ENCODE results near the gene STS.

The STS gene

DNA sequence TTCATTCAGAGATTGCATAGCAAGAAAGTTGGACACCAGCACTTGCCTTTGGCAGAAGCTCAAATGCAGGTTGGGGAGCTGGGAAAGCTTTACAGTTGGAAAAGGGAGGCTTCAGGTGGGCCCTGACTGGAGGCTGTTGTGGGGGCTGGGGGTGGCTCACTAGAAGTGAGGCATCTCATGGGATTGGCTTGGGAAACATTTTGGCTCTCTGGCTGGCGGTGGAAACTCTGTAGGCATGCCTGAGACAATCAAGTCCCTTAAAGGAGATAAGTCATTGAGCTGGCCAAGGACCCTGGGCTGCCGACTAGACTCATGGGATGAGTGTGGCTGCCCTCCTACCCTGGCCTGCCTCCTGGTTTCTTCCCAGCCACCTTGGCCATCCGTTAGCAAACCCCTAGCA is 31.4 kb upstream of the STS start:
- H3K27ac ChIP-seq (ENCODE audit: low read length): no peak overlapping the region
- H3K9me3 ChIP-seq (ENCODE audit: control insufficient read depth in 1 of 2, low read length in 2 of 2): no peaks in the 10 kb centered on the region
- H3K4me3 ChIP-seq (ENCODE audit: low read depth in 1 of 2, low read length in 2 of 2): no peak overlapping the region
- peaks cover 5% of the 10 kb centered on the region in 2 donors for H3K4me1 ChIP-seq (ENCODE audit: control insufficient read depth in 1 of 2, insufficient read depth in 2 of 2, low read length in 2 of 2)
- no peaks in the 10 kb centered on the region for H3K36me3 ChIP-seq (ENCODE audit: control insufficient read depth in 1 of 2, insufficient read depth in 2 of 2, low read length in 2 of 2)
- H3K27me3 ChIP-seq (ENCODE audit: low read depth, low read length): no peaks in the 10 kb centered on the region

DNA sequence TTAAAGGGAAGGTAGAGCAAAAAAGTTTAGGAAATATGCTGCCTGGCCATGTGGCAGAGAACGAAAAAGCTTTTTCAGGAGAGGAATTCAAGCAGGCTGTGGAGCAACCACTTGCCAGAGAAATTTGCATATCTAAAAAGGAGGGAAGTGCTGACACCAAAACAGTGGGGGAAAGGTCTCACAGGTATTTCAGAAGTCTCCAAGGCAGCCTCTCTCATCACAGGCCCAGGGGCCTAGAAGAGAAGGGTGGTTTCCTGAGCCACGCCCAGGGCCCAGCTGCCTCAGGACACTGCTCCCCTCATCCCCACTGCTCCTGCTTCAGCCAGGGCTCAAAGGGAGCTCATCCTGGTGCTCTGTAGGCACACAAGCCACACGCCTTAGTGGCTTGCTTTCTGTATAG is 29.9 kb upstream of the STS start:
- H3K27me3 ChIP-seq (ENCODE audit: low read depth, low read length): no peaks in the 10 kb centered on the region
- H3K4me3 ChIP-seq (ENCODE audit: low read depth in 1 of 2, low read length in 2 of 2): no peak overlapping the region
- no peaks in the 10 kb centered on the region for H3K36me3 ChIP-seq (ENCODE audit: control insufficient read depth in 1 of 2, insufficient read depth in 2 of 2, low read length in 2 of 2)
- H3K9me3 ChIP-seq (ENCODE audit: control insufficient read depth in 1 of 2, low read length in 2 of 2): no peaks in the 10 kb centered on the region
- H3K27ac ChIP-seq (ENCODE audit: low read length): no peak overlapping the region
- H3K4me1 ChIP-seq (ENCODE audit: control insufficient read depth in 1 of 2, insufficient read depth in 2 of 2, low read length in 2 of 2): peaks cover 5 to 9% of the 10 kb centered on the region in 2 donors

DNA sequence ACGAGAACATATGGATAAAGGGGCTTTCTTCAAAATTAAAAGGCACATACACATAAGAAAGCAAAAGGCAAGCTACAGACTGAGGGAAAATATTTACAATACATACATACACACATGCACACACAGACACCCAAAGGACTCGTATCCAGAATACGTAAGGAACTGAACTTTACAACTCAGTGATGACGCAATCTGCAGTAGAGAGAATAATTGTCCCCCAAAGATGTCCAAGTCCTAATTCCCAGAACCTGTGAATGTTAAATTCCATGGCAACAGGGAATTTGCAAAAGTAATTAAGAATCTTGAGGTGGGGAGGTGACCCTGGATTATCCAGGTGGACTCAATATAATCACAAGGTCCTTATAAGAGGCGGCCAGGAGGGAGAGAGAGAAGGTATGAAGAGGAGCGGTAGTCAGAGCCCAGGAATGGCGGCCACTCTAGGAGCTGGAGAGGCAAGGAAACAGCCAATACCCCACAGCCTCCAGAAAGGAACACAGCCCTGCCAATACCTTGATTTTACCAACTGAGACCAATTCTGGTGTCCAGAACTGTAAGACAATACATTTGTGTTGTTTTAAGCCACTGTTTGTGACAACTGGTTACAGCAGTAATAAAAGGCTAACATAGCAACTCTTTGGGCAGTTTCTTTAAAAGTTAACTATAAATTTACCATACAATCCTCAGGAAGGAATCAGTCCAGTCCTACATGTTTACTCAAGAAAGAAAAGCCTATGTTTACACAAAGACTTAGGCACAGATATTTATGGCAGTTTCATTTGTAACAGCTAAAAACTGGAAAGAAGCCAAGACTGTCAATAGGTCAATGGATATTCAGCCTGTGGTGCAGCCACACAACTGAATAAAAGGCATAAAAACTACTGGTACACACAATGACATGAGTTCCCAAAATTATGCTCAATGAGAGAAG is 27.3 kb upstream of the STS start:
- Histone ChIP-seq H3K27me3 (ENCODE audit: low read depth, low read length) (no peaks in the 10 kb centered on the region), H3K27ac (ENCODE audit: low read length) (peak overlapping the region; percentile 31), H3K9me3 (ENCODE audit: control insufficient read depth in 1 of 2, low read length in 2 of 2) (no peaks in the 10 kb centered on the region), H3K4me1 (ENCODE audit: control insufficient read depth in 1 of 2, insufficient read depth in 2 of 2, low read length in 2 of 2) (peaks cover 5 to 9% of the 10 kb centered on the region in 2 donors), H3K36me3 (ENCODE audit: control insufficient read depth in 1 of 2, insufficient read depth in 2 of 2, low read length in 2 of 2) (no peaks in the 10 kb centered on the region), H3K4me3 (ENCODE audit: low read depth in 1 of 2, low read length in 2 of 2) (no peak overlapping the region)

DNA sequence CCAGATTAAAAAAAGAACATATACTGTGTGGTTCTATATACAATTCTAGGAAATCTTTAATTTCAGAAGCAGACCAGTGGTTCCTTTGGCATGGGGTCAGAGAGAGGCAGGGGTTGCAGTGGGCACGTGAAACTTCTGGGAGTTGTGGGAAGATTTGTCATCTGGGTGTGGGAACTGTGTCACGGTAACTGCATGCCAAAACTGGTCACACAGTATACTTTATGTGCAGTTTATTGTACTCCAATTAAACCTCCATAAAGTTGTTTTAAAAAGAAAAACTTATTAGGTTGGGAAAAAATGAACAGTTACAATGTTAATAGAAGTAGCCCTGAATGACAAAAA is 26.7 kb upstream of the STS start:
- Histone ChIP-seq H3K27me3 (ENCODE audit: low read depth, low read length) (no peaks in the 10 kb centered on the region), H3K4me3 (ENCODE audit: low read depth in 1 of 2, low read length in 2 of 2) (no peak overlapping the region), H3K4me1 (ENCODE audit: control insufficient read depth in 1 of 2, insufficient read depth in 2 of 2, low read length in 2 of 2) (peaks cover 5 to 9% of the 10 kb centered on the region in 2 donors), H3K36me3 (ENCODE audit: control insufficient read depth in 1 of 2, insufficient read depth in 2 of 2, low read length in 2 of 2) (no peaks in the 10 kb centered on the region), H3K9me3 (ENCODE audit: control insufficient read depth in 1 of 2, low read length in 2 of 2) (no peaks in the 10 kb centered on the region), H3K27ac (ENCODE audit: low read length) (no peak overlapping the region)

DNA sequence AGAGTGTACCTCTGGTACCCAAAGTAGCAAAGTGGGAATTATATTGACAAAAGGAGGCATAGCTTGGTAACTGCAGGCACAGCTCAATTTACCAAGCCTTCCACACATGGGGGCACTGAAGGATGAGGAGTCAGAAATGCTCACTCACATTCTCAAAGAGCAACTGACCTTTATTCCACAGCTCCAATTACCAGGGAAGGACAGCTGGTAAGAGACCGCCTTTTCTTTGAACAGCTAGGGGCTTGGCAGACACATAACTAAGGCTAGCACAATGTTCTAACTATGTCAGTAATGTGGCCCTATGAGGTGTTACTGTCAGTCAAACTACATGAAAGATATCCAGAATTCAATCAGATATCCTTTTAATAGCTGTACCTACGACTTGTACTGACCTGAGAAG is 20.5 kb upstream of the STS start:
- H3K36me3 ChIP-seq (ENCODE audit: control insufficient read depth in 1 of 2, insufficient read depth in 2 of 2, low read length in 2 of 2): no peaks in the 10 kb centered on the region
- H3K4me1 ChIP-seq (ENCODE audit: control insufficient read depth in 1 of 2, insufficient read depth in 2 of 2, low read length in 2 of 2): no peaks in the 10 kb centered on the region
- no peaks in the 10 kb centered on the region for H3K9me3 ChIP-seq (ENCODE audit: control insufficient read depth in 1 of 2, low read length in 2 of 2)
- H3K27me3 ChIP-seq (ENCODE audit: low read depth, low read length): no peaks in the 10 kb centered on the region
- no peak overlapping the region for H3K27ac ChIP-seq (ENCODE audit: low read length)
- H3K4me3 ChIP-seq (ENCODE audit: low read depth in 1 of 2, low read length in 2 of 2): no peak overlapping the region

DNA sequence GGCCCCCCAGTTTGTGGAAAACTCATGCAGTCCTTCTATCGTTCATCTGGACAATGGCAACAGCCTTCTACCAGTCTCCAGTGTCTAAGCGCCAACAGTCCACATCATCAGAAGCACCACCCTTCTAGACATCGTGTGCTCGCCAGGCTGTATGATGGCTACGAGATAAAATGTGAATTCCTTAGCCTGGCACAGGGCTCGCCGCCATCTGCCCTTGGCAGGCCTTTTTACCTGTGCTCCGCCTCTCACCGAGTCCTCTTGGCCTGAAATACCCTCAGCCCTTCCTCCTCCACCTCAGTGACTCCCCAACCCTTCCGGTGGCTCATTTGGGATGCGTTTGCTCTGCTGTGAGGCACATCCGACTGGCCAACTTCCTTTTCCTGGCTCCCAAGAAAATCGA is 15.9 kb upstream of the STS start:
- no peak overlapping the region for H3K27ac ChIP-seq (ENCODE audit: low read length)

DNA sequence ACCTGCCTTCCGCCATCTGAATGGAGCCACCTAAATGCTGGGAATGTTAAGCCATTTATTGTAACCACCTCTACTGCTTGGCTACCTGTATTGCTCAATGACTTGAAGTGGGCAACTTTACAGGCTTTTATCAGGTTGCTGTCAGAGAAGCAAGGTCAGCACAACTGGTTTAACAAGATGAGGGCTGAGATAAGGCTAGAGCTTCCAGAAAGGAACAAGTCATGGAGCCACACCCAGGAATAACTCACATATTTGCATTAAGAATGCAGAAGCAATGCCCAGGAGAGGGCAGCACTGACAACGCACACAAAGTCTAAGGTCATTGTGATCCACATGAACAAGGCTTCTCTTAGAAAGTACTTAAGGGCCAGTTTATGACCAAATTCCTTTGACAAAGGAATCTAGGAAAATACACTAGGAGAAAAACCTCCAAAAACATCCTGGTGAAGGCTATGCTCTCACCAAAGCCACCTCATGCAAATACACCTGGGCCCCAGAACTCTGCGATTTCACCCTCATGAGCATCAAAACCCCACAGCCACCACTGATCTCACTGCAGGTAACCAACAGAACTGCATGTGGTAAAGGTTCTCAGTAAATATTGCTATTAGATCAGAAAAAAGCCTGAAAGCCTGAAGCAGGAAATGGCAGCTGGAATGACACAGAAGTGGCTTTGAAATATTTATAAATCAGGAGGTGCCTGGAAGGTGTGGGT is 15.0 kb upstream of the STS start:
- H3K27ac ChIP-seq (ENCODE audit: low read length): peak overlapping the region; percentile 39
- H3K27me3 ChIP-seq (ENCODE audit: low read depth, low read length): no peaks in the 10 kb centered on the region
- H3K36me3 ChIP-seq (ENCODE audit: control insufficient read depth in 1 of 2, insufficient read depth in 2 of 2, low read length in 2 of 2): no peaks in the 10 kb centered on the region
- no peaks in the 10 kb centered on the region for H3K9me3 ChIP-seq (ENCODE audit: control insufficient read depth in 1 of 2, low read length in 2 of 2)
- peaks cover 0 to 6% of the 10 kb centered on the region in 2 donors for H3K4me1 ChIP-seq (ENCODE audit: control insufficient read depth in 1 of 2, insufficient read depth in 2 of 2, low read length in 2 of 2)
- no peak overlapping the region for H3K4me3 ChIP-seq (ENCODE audit: low read depth in 1 of 2, low read length in 2 of 2)

More for the DNA sequence above, 15.9 kb upstream of the STS start:
- Histone ChIP-seq H3K27me3 (ENCODE audit: low read depth, low read length) (no peaks in the 10 kb centered on the region), H3K9me3 (ENCODE audit: control insufficient read depth in 1 of 2, low read length in 2 of 2) (no peaks in the 10 kb centered on the region), H3K4me1 (ENCODE audit: control insufficient read depth in 1 of 2, insufficient read depth in 2 of 2, low read length in 2 of 2) (peaks cover 0 to 6% of the 10 kb centered on the region in 2 donors), H3K4me3 (ENCODE audit: low read depth in 1 of 2, low read length in 2 of 2) (no peak overlapping the region), H3K36me3 (ENCODE audit: control insufficient read depth in 1 of 2, insufficient read depth in 2 of 2, low read length in 2 of 2) (no peaks in the 10 kb centered on the region)

DNA sequence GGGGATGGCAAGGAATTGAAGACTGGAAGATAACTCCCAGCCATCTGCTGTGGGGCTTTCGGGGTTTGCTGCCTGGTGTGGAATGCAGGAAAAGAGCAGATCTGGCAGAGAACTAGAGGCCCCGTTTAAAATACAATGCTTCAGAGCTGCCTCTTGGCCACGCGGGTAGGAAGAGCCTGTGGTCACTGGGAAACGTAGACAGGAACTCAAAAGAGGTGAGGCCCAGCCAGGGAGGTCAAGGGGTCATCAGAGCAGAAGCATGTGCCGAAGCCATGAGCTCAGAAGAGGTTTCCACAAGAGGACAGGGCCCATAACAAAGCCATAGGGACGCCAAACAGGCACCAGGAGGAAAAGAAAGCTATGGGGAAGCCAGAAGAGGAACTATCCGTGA is 14.5 kb upstream of the STS start:
- Histone ChIP-seq H3K36me3 (ENCODE audit: control insufficient read depth in 1 of 2, insufficient read depth in 2 of 2, low read length in 2 of 2) (no peaks in the 10 kb centered on the region), H3K27ac (ENCODE audit: low read length) (peak overlapping the region; percentile 39), H3K4me1 (ENCODE audit: control insufficient read depth in 1 of 2, insufficient read depth in 2 of 2, low read length in 2 of 2) (peaks cover 0 to 6% of the 10 kb centered on the region in 2 donors), H3K9me3 (ENCODE audit: control insufficient read depth in 1 of 2, low read length in 2 of 2) (no peaks in the 10 kb centered on the region), H3K27me3 (ENCODE audit: low read depth, low read length) (no peaks in the 10 kb centered on the region), H3K4me3 (ENCODE audit: low read depth in 1 of 2, low read length in 2 of 2) (no peak overlapping the region)

DNA sequence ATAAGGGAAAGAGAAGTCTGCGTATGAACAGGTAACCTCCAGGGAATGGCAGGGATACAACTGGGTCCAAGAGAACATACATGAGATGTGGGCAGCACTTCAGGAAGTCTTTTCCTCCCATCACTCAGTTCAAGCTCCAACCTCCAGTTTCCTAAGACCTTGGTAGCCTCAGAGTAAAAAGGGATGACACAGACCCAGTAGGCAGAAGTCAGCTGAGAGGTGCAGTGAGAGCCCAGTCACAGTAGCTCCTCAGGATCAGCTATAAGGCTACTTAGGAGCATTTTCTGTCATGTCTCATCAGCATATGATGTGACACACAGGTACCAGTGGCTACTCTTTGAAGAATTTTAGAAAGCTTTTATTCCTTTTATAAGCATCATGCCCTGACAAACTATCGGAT is 12.5 kb upstream of the STS start:
- H3K36me3 ChIP-seq (ENCODE audit: control insufficient read depth in 1 of 2, insufficient read depth in 2 of 2, low read length in 2 of 2): no peaks in the 10 kb centered on the region
- H3K9me3 ChIP-seq (ENCODE audit: control insufficient read depth in 1 of 2, low read length in 2 of 2): no peaks in the 10 kb centered on the region
- no peak overlapping the region for H3K4me3 ChIP-seq (ENCODE audit: low read depth in 1 of 2, low read length in 2 of 2)
- H3K27me3 ChIP-seq (ENCODE audit: low read depth, low read length): no peaks in the 10 kb centered on the region
- H3K4me1 ChIP-seq (ENCODE audit: control insufficient read depth in 1 of 2, insufficient read depth in 2 of 2, low read length in 2 of 2): peaks cover 0 to 6% of the 10 kb centered on the region in 2 donors
- H3K27ac ChIP-seq (ENCODE audit: low read length): no peak overlapping the region

DNA sequence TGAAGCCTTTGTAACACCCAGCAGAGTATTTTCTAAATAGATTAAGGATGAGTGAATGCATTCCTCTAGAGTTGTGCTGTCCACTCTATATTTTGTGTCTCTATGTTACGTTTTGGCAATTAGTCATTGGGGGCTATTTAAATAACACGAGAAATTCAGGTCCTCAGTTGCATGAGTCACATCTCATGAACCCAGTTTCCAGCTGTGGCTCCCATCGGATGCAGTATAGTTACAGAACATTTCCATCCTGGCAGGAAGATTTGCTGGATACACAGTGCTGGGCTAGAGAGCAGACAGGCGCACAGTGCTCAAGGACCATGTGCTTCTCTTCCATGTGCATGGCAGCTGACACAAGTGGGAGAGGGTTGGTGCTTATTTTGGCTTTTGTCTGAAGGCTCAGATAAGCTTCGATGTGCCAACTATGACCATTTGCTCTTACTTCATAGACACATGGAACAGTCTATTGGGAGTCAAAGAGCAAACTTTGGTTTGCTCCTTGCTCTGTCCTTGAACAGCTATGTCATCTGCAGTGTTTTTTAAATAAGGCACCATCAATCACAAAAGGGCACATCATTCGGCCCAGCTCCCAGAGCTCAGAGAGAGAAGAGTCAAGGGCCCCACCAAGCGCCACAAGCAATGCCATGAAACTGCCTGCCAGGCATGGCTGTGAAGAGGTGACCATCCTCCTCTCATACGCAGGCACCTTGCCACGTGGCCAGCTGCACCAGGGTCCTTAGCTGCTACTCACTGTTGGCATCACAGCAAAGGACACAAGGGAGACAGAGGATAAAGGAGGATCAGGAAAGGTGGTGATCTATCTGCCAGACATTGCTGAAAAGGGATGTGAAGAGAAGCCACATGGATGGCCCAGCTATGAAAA is 8.1 kb upstream of the STS start:
- Histone ChIP-seq H3K27me3 (ENCODE audit: low read depth, low read length) (no peaks in the 10 kb centered on the region), H3K27ac (ENCODE audit: low read length) (no peak overlapping the region), H3K4me1 (ENCODE audit: control insufficient read depth in 1 of 2, insufficient read depth in 2 of 2, low read length in 2 of 2) (no peaks in the 10 kb centered on the region), H3K4me3 (ENCODE audit: low read depth in 1 of 2, low read length in 2 of 2) (no peak overlapping the region), H3K36me3 (ENCODE audit: control insufficient read depth in 1 of 2, insufficient read depth in 2 of 2, low read length in 2 of 2) (no peaks in the 10 kb centered on the region), H3K9me3 (ENCODE audit: control insufficient read depth in 1 of 2, low read length in 2 of 2) (no peaks in the 10 kb centered on the region)

DNA sequence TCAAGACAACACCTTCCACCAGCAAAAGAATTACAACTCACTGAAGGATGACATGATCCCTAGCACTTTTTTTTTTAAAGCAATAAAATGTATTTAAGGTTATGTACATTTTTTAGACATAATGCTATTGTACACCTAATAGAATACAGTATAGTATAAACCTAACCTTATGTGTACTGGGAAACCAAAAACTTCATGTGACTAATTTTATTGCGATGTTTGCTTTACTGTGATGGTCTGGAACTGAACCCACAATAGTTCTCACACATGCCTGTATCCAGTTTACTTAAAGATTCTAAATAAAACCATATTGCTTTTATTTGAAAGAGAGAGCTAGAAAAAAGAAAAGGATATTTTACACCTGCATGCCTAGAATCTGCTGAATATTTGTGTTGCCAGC is 4.4 kb upstream of the STS start:
- H3K9me3 ChIP-seq (ENCODE audit: control insufficient read depth in 1 of 2, low read length in 2 of 2): no peaks in the 10 kb centered on the region
- H3K36me3 ChIP-seq (ENCODE audit: control insufficient read depth in 1 of 2, insufficient read depth in 2 of 2, low read length in 2 of 2): no peaks in the 10 kb centered on the region
- peaks cover 0 to 5% of the 10 kb centered on the region in 2 donors for H3K4me1 ChIP-seq (ENCODE audit: control insufficient read depth in 1 of 2, insufficient read depth in 2 of 2, low read length in 2 of 2)
- H3K27ac ChIP-seq (ENCODE audit: low read length): no peak overlapping the region
- H3K27me3 ChIP-seq (ENCODE audit: low read depth, low read length): no peaks in the 10 kb centered on the region
- H3K4me3 ChIP-seq (ENCODE audit: low read depth in 1 of 2, low read length in 2 of 2): no peak overlapping the region

Measured in muscle layer of duodenum (tissue), 2 donors.